ENCODE measurements around the gene LANCL2. TPM values are rescaled to one million over a fixed set of nuclear protein-coding genes. Genes with fewer than 3 reads are reported as not detected.

LANCL2 gene
- total RNA-seq, 1 experiment from 2014 or later, result 26.4 TPM

DNA sequence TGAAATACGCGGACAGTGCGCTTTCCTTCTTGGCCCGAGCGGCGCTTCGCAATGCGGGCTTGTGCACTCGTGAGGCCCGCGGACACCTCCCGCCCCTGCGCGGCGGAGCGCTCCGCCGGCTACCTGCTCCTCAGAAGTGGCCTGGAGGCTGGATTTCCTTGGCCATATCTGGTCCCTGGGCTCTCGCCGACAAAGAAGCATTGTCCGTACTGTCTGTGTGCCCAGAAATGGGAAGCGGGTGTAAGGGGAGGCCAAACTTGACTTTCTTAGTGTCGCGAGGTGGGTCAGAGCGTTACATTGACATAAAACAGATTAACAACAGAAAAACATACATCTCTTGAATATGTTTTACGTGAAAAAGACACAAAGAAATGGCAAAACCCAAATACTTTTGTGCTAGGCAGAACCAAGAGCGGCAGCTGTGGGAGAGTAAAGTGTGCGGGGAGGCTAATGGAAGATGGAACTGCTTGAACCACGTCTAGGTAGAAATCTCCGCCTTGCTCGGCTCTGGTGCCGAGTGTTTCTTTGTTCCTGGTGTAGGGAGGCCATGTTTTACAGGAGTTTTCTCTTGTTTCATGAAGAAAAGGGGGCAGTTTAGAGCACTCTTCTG is 1.4 kb downstream of the LANCL2 start:
- peaks cover 4% of the 10 kb centered on the region for H3K23me2 ChIP-seq (ENCODE audit: insufficient read length, low read depth, low read length, poor library complexity, severe bottlenecking)
- H2BK15ac ChIP-seq (ENCODE audit: low read depth, low read length), result no peak overlapping the region
- H3K4ac ChIP-seq (ENCODE audit: low read depth, low read length), result peak overlapping the region; percentile 25; the same call in 1 of the 2 replicates
- no peak overlapping the region for H2BK20ac ChIP-seq (ENCODE audit: low read depth, low read length, poor library complexity, severe bottlenecking)
- no peak overlapping the region for H2BK12ac ChIP-seq (ENCODE audit: insufficient read length, low read depth, low read length)
- peak overlapping the region; percentile 98 for H3K14ac ChIP-seq (ENCODE audit: insufficient read depth, low read length)
- no peaks in the 10 kb centered on the region for H3K4me1 ChIP-seq (ENCODE audit: insufficient read depth, low read length)
- H3K27ac Mint-ChIP-seq, result peak overlapping the region; percentile 94 to 99 (median 95)
- DNase-seq, result no peak
- H2AFZ ChIP-seq (ENCODE audit: low read length), result no peak overlapping the region
- H3K27ac ChIP-seq (ENCODE audit: insufficient read length, low read depth, low read length), result peak overlapping the region; percentile 76
- peak overlapping the region; percentile 23 for H3T11ph ChIP-seq (ENCODE audit: low read length)
- H3K9ac ChIP-seq (ENCODE audit: extremely low read depth, insufficient read length, low read length), result peak overlapping the region; percentile 98
- no peaks in the 10 kb centered on the region for H4K20me1 ChIP-seq (ENCODE audit: control insufficient read depth, insufficient read depth, insufficient read length)
- peak overlapping the region; percentile 67 for H3K56ac ChIP-seq (ENCODE audit: insufficient read length, low read depth, low read length)
- no peaks in the 10 kb centered on the region; the same call in 1 of the 2 replicates for H3K27me3 Mint-ChIP-seq (ENCODE audit: low read depth)
- no CpG with 5 or more reads among the region's 32 CpGs for WGBS (ENCODE audit: extremely low coverage, insufficient read length, low lambda C conversion rate)
- no peaks in the 10 kb centered on the region for H3K9me3 ChIP-seq (ENCODE audit: control insufficient read depth, low read depth, low read length)
- H3K36me3 Mint-ChIP-seq (ENCODE audit: insufficient read depth in 1 of 3, low read depth in 3 of 3), result peaks cover 0 to 2% (median 1%) of the 10 kb centered on the region in 3 experiments; a peak in 1 of 7 replicates
- no peaks in the 10 kb centered on the region for H3K9me3 Mint-ChIP-seq
- H2BK5ac ChIP-seq (ENCODE audit: insufficient read length, low read length), result peak overlapping the region; percentile 8
- TF ChIP-seq, protein P1, sequence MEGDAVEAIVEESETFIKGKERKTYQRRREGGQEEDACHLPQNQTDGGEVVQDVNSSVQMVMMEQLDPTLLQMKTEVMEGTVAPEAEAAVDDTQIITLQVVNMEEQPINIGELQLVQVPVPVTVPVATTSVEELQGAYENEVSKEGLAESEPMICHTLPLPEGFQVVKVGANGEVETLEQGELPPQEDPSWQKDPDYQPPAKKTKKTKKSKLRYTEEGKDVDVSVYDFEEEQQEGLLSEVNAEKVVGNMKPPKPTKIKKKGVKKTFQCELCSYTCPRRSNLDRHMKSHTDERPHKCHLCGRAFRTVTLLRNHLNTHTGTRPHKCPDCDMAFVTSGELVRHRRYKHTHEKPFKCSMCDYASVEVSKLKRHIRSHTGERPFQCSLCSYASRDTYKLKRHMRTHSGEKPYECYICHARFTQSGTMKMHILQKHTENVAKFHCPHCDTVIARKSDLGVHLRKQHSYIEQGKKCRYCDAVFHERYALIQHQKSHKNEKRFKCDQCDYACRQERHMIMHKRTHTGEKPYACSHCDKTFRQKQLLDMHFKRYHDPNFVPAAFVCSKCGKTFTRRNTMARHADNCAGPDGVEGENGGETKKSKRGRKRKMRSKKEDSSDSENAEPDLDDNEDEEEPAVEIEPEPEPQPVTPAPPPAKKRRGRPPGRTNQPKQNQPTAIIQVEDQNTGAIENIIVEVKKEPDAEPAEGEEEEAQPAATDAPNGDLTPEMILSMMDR (conservative IDR thresholded peaks at IDR 0.05), result no peak
- no peak overlapping the region for H2BK120ac ChIP-seq (ENCODE audit: low read depth, low read length, poor library complexity, severe bottlenecking)
- H4K8ac ChIP-seq (replicated peaks; ENCODE audit: insufficient read length, low read depth, low read length), result peak overlapping the region; percentile 96
- no peaks in the 10 kb centered on the region for H3K27me3 ChIP-seq (ENCODE audit: insufficient read depth, low read length)
- H4K91ac ChIP-seq (ENCODE audit: insufficient read length, low read depth, low read length), result peak overlapping the region; percentile 58
- no peak overlapping the region for H2AK5ac ChIP-seq (ENCODE audit: insufficient read length, low read length)
- H3K79me1 ChIP-seq (ENCODE audit: insufficient read depth, low read depth, low read length, poor library complexity, severe bottlenecking), result no peaks in the 10 kb centered on the region
- H3K4me1 Mint-ChIP-seq, result peaks cover 23 to 28% of the 10 kb centered on the region in 2 experiments
- H3K4me3 Mint-ChIP-seq, result peak overlapping the region; percentile 90 to 93
- H3K79me2 ChIP-seq (ENCODE audit: insufficient read depth, low read length), result no peaks in the 10 kb centered on the region; the same call in 1 of the 2 replicates
- peak overlapping the region; percentile 89 for H3K18ac ChIP-seq (ENCODE audit: insufficient read length, low read depth, low read length)
- peak overlapping the region; percentile 95 for H4K5ac ChIP-seq (ENCODE audit: insufficient read length, low read depth, low read length)
- peak overlapping the region; percentile 90 for H3K4me2 ChIP-seq (ENCODE audit: insufficient read depth, insufficient read length, low read length)
- peak overlapping the region; percentile 95 for H3K23ac ChIP-seq (ENCODE audit: insufficient read length, low read depth, low read length)

Data from H9 (cell line).